HCT116 (cell line): Measurements from ENCODE around the gene MXRA8. TPM values are rescaled to one million over a fixed set of nuclear protein-coding genes. Genes with fewer than 3 reads are reported as not detected.
A peak's percentile ranks its signal among the peaks of the same experiment; 100 is the strongest.

Experiments used
- ATAC-seq: fragments of 200-7000 bp; cut with Tn5 transposase; 2 replicates; pipeline ENCODE4 v1.9.1; 2020; ENCODE audit warnings: mild to moderate bottlenecking, moderate library complexity
- BruUV-seq: library from RNA; stranded (reverse); fragments of 400-500 nt; replicated peaks from 2 replicates; lab custom pipeline; 2021; lab: Mats Ljungman, UMichigan
- CTCF ChIA-PET: fragments of 300-600 bp; sonication (Branson Sonifier 250); formaldehyde crosslinking; loops from one replicate; lab custom pipeline; 2021; ENCODE audit warnings: antibody characterized with exemption; lab: Charles Lee
- POLR2A ChIA-PET: fragments of 300-600, 350-600 bp; sonication (Branson Sonifier 250); formaldehyde crosslinking; loops from one replicate; lab custom pipeline; 2021; ENCODE audit warnings: antibody characterized with exemption; lab: Charles Lee
- RAD21 ChIA-PET, 2 experiments: fragments of 300-600 bp; sonication (Branson Sonifier 250); formaldehyde crosslinking; loops; one replicate each; lab custom pipeline; 2023; ENCODE audit warnings: low total read pairs in 2 of 2; ENCODE audit not compliant: uncharacterized antibody in 2 of 2, unreplicated experiment in 2 of 2, low non-redundant PET in 1 of 2; lab: Charles Lee
- DNase-seq: peaks from one replicate; pipeline ENCODE4 v3.0.0-alpha.2; 2010; ENCODE audit warnings: low read depth, low spot score
- H2AFZ ChIP-seq: fragments of 200-600 bp; shearing (Covaris generic), sonication (generic); 2 replicates; pipeline ENCODE4 v1.6.1; 2017; ENCODE audit warnings: low read depth, mixed run types, mixed read lengths, antibody characterized with exemption, low read length; ENCODE audit not compliant: poor library complexity, severe bottlenecking
- H3K27ac ChIP-seq: 2 replicates; pipeline ENCODE4 v1.5.1; 2012; ENCODE audit warnings: low read depth, low read length
- H3K27me3 ChIP-seq: fragments of 200-600 bp; sonication (generic); 2 replicates; pipeline ENCODE4 v1.6.1; 2016; ENCODE audit warnings: mixed run types, low read length, mixed read lengths; ENCODE audit not compliant: insufficient read depth
- H3K36me3 ChIP-seq, 2 experiments: fragments of 200-500 bp in 1 of 2; fragments of 200-600 bp in 1 of 2; sonication (Bioruptor generic) in 1 of 2; sonication (generic) in 1 of 2; 2 replicates each; pipeline versions ENCODE4 v1.5.1 to v1.6.1; 2014 to 2016; ENCODE audit warnings: low read length in 2 of 2, inconsistent platforms in 1 of 2, mixed read lengths in 1 of 2, mixed run types in 1 of 2; ENCODE audit not compliant: insufficient read depth in 2 of 2, control insufficient read depth in 1 of 2
- H3K4me1 ChIP-seq, 2 experiments: fragments of 200-600 bp in 1 of 2; sonication (generic) in 1 of 2; 2 replicates each; pipeline versions ENCODE4 v1.5.1 to v1.6.1; 2012 to 2017; ENCODE audit warnings: low read length in 2 of 2, inconsistent platforms in 1 of 2, mild to moderate bottlenecking in 1 of 2, mixed read lengths in 1 of 2, mixed run types in 1 of 2, moderate library complexity in 1 of 2; ENCODE audit not compliant: insufficient read depth in 2 of 2, control insufficient read depth in 1 of 2
- H3K4me2 ChIP-seq: fragments of 200-600 bp; sonication (generic); 2 replicates; pipeline ENCODE4 v1.6.1; 2017; ENCODE audit warnings: mixed run types, low read length, mixed read lengths
- H3K4me3 ChIP-seq, 2 experiments: fragments of 200-600 bp in 1 of 2; sonication (generic) in 1 of 2; replicated peaks in 1 of 2; 2 replicates each; pipeline ENCODE4 v1.5.1; 2011 to 2016; ENCODE audit warnings: low read length in 2 of 2, control low read depth in 1 of 2, low read depth in 1 of 2, mild to moderate bottlenecking in 1 of 2, mixed read lengths in 1 of 2, mixed run types in 1 of 2
- H3K79me2 ChIP-seq: fragments of 200-600 bp; sonication (generic); 2 replicates; pipeline ENCODE4 v1.6.1; 2017; ENCODE audit warnings: mild to moderate bottlenecking, mixed run types, low read length, moderate library complexity, mixed read lengths; ENCODE audit not compliant: insufficient read depth
- H3K9ac ChIP-seq: fragments of 200-600 bp; sonication (generic); 2 replicates; pipeline ENCODE4 v1.6.1; 2016; ENCODE audit warnings: low read length, mixed read lengths
- H3K9me2 ChIP-seq: fragments of 200-600 bp; sonication (generic), shearing (Covaris generic); 2 replicates; pipeline ENCODE4 v1.6.1; 2017; ENCODE audit warnings: mixed run types, mild to moderate bottlenecking, moderate library complexity; ENCODE audit not compliant: insufficient read depth
- H3K9me3 ChIP-seq, 2 experiments: fragments of 200-500 bp in 1 of 2; fragments of 200-600 bp in 1 of 2; sonication (Bioruptor generic) in 1 of 2; sonication (generic) in 1 of 2; 2 replicates each; pipeline ENCODE4 v1.6.1; 2014 to 2017; ENCODE audit warnings: low read length in 2 of 2, mixed read lengths in 2 of 2, inconsistent platforms in 1 of 2, low read depth in 1 of 2, mild to moderate bottlenecking in 1 of 2, mixed run types in 1 of 2, moderate library complexity in 1 of 2; ENCODE audit not compliant: control insufficient read depth in 1 of 2, insufficient read depth in 1 of 2
- H4K20me1 ChIP-seq: fragments of 200-600 bp; sonication (generic), shearing (Covaris generic); 2 replicates; pipeline ENCODE4 v1.6.1; 2017; ENCODE audit warnings: mixed run types, mild to moderate bottlenecking, moderate library complexity; ENCODE audit not compliant: insufficient read depth
- ELF1 ChIP-seq: IDR thresholded peaks from 2 replicates; pipeline ENCODE4 v1.6.1; 2012; ENCODE audit warnings: low read depth, borderline replicate concordance
- EZH2phosphoT487 ChIP-seq: fragments of 200-600 bp; IDR thresholded peaks from 2 replicates; pipeline ENCODE4 v1.6.1; 2018; ENCODE audit warnings: antibody characterized with exemption, borderline replicate concordance
- FOSL1 ChIP-seq: IDR thresholded peaks from 2 replicates; pipeline ENCODE4 v1.6.1; 2012; ENCODE audit warnings: low read depth
- POLR2A ChIP-seq: IDR thresholded peaks from 2 replicates; pipeline ENCODE4 v1.7.0; 2011; ENCODE audit warnings: borderline replicate concordance; ENCODE audit not compliant: insufficient read depth, insufficient read length; ENCODE audit errors: extremely low read depth
- SIN3A ChIP-seq: IDR thresholded peaks from 2 replicates; pipeline ENCODE4 v1.6.1; 2012; ENCODE audit warnings: low read depth
- SP1 ChIP-seq: IDR thresholded peaks from 2 replicates; pipeline ENCODE4 v1.6.1; 2012; ENCODE audit warnings: low read depth
- SRF ChIP-seq: IDR thresholded peaks from 2 replicates; pipeline ENCODE4 v1.6.1; 2012; ENCODE audit warnings: low read depth
- TCF7L2 ChIP-seq: IDR thresholded peaks from 2 replicates; pipeline ENCODE4 v1.7.0; 2011; ENCODE audit warnings: borderline replicate concordance, inconsistent platforms; ENCODE audit not compliant: insufficient read depth, insufficient read length; ENCODE audit errors: extremely low read depth
- ZFX ChIP-seq: fragments of 450-650 bp; IDR thresholded peaks from 2 replicates; pipeline ENCODE4 v1.6.1; 2017
- intact Hi-C: fragments of 100-400 bp; cut with micrococcal nuclease; formaldehyde crosslinking; loops from 2 replicates; pipeline ENCODE4 v1.10.0; 2022
- total RNA-seq: library from RNA; stranded (reverse); gene quantifications from one replicate; pipeline ENCODE4 v1.2.1, GENCODE V29; 2021; ENCODE audit not compliant: unreplicated experiment
- TF ChIP-seq, protein P1 (sequence below): IDR thresholded peaks from 2 replicates; pipeline ENCODE4 v1.6.1; 2011; ENCODE audit warnings: mild to moderate bottlenecking, low read length, moderate library complexity; ENCODE audit not compliant: insufficient replicate concordance; ENCODE audit errors: extremely low read depth
- TF ChIP-seq, protein P2 (sequence below): IDR thresholded peaks from 2 replicates; pipeline ENCODE4 v1.6.1; 2012; ENCODE audit warnings: low read depth

The MXRA8 gene
- total RNA-seq, 1 experiment from 2014 or later, result 0.74 TPM

DNA sequence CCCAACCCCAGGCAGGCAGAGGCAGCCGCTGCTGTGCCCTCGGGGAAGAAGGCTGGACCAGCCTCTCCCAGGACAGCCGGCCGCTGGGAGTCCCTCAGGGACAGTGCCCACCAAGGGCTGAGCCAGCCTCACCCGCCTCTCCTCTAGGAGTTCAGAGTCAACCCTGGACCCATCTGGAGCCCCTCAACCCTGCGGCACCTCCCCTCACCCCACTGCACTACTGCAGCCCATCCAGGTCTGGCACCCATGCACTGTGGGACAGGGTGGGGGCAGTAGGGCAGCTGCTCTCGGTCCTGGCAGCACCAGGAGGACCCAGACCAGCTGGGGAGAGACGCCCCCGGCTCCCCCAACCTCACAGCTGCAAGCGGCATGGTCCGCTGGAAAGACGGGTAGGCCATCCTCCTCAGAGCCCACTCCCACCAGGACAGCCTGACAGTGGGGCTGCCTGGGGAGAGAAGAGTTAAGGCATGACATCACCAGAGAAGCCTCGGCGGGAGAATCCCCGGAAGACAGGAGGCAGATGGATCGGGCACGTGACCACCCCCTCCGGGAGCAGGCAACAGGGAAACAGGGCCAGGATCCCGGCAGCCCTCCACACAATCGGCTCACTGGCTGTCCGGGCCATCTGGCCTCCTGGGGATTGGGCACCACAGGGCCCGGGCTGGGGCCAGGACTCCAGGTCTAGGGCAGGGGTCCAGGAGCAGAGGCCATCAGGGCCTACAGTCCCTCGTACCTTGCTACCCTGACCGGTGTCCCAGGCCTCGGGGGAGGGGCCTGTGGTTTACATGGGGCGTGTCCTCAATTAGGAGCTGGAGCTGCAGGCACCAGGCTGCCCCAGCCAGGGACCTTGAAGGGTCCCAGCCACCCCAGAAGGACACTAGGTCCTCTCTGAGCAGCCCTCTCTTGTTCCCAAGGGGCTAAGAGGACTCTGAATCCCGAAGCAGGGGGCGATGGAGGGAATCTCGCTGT lies 53.7 kb downstream of the MXRA8 start (continued):
- TF ChIP-seq, protein P1, sequence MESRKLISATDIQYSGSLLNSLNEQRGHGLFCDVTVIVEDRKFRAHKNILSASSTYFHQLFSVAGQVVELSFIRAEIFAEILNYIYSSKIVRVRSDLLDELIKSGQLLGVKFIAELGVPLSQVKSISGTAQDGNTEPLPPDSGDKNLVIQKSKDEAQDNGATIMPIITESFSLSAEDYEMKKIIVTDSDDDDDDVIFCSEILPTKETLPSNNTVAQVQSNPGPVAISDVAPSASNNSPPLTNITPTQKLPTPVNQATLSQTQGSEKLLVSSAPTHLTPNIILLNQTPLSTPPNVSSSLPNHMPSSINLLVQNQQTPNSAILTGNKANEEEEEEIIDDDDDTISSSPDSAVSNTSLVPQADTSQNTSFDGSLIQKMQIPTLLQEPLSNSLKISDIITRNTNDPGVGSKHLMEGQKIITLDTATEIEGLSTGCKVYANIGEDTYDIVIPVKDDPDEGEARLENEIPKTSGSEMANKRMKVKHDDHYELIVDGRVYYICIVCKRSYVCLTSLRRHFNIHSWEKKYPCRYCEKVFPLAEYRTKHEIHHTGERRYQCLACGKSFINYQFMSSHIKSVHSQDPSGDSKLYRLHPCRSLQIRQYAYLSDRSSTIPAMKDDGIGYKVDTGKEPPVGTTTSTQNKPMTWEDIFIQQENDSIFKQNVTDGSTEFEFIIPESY, result no peak
- TF ChIP-seq SIN3A, result no peak
- TF ChIP-seq, all 23 proteins: peak for 3

DNA sequence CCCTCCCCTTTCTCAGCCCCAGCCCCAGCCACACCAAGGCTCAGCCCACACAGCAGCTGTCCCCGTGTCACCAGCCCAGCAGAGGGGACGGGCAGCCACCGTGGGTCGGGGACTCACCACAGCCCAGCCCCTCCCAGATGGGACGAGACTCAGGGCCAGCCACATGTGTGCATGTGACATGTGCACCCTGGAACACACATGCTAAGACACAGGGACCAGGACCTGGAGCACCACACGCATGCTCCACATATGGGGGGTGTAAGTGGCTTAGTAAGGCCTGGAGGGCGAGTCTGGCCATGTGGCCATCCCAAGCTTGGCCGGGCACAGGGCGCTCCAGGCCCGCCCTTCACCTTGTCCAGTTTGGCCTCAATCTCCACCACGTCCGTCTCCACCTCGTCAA lies 54.6 kb downstream of the MXRA8 start:
- peak overlapping the region; percentile 99; the same call in 1 of the 2 replicates for H3K4me2 ChIP-seq
- no peaks in the 10 kb centered on the region for H3K27me3 ChIP-seq
- peaks cover 13% of the 10 kb centered on the region for H3K79me2 ChIP-seq
- peak overlapping the region; percentile 79; the same call in 1 of the 2 replicates for H3K9ac ChIP-seq
- H3K36me3 ChIP-seq, result no peaks in the 10 kb centered on the region
- H4K20me1 ChIP-seq, result no peaks in the 10 kb centered on the region
- peak overlapping the region; percentile 99; the same call in 1 of the 2 replicates for H3K27ac ChIP-seq
- peaks cover 29 to 47% of the 10 kb centered on the region in 2 experiments for H3K4me1 ChIP-seq
- no peak overlapping the region for H2AFZ ChIP-seq
- no peaks in the 10 kb centered on the region for H3K9me3 ChIP-seq
- no peak for DNase-seq
- no peak for TF ChIP-seq FOSL1
- TF ChIP-seq, protein P2, sequence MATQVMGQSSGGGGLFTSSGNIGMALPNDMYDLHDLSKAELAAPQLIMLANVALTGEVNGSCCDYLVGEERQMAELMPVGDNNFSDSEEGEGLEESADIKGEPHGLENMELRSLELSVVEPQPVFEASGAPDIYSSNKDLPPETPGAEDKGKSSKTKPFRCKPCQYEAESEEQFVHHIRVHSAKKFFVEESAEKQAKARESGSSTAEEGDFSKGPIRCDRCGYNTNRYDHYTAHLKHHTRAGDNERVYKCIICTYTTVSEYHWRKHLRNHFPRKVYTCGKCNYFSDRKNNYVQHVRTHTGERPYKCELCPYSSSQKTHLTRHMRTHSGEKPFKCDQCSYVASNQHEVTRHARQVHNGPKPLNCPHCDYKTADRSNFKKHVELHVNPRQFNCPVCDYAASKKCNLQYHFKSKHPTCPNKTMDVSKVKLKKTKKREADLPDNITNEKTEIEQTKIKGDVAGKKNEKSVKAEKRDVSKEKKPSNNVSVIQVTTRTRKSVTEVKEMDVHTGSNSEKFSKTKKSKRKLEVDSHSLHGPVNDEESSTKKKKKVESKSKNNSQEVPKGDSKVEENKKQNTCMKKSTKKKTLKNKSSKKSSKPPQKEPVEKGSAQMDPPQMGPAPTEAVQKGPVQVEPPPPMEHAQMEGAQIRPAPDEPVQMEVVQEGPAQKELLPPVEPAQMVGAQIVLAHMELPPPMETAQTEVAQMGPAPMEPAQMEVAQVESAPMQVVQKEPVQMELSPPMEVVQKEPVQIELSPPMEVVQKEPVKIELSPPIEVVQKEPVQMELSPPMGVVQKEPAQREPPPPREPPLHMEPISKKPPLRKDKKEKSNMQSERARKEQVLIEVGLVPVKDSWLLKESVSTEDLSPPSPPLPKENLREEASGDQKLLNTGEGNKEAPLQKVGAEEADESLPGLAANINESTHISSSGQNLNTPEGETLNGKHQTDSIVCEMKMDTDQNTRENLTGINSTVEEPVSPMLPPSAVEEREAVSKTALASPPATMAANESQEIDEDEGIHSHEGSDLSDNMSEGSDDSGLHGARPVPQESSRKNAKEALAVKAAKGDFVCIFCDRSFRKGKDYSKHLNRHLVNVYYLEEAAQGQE, result no peak
- TF ChIP-seq SP1, result no peak
- no peak for TF ChIP-seq TCF7L2
- no peak for TF ChIP-seq EZH2phosphoT487
- no peak for TF ChIP-seq POLR2A
- TF ChIP-seq SRF, result no peak
- no peak for TF ChIP-seq ELF1
- no peak for TF ChIP-seq ZFX
- ChIA-PET CTCF (interaction anchor here (1.7 kb wide), 1 partner anchor 181 kb away, joined by 4 read pairs; no protein-coding TSS in a partner anchor), RAD21 (no interaction called here), POLR2A (no interaction called here)
- no TSS peak for BruUV-seq
- H3K4me3 ChIP-seq, result no peak overlapping the region
- no peak for ATAC-seq
- no peaks in the 10 kb centered on the region for H3K9me2 ChIP-seq
- intact Hi-C loops, result loop anchor here (2.0 kb wide), 1 partner anchor 71 kb away; the partner anchor contains the start of gene AURKAIP1
